Subcutaneous preadipocyte (primary cell): ENCODE measurements around the gene S100A13. TPM values are rescaled to one million over a fixed set of nuclear protein-coding genes. Genes with fewer than 3 reads are reported as not detected.

Source experiments
- total RNA-seq: library from RNA; depleted of rRNA; stranded (reverse); fragments of >200 nt; gene quantifications from 2 replicates; pipeline ENCODE4 v1.2.3, GENCODE V29; 2012

Gene S100A13
- total RNA-seq: 75.7 and 148 TPM in 2 replicates

DNA sequence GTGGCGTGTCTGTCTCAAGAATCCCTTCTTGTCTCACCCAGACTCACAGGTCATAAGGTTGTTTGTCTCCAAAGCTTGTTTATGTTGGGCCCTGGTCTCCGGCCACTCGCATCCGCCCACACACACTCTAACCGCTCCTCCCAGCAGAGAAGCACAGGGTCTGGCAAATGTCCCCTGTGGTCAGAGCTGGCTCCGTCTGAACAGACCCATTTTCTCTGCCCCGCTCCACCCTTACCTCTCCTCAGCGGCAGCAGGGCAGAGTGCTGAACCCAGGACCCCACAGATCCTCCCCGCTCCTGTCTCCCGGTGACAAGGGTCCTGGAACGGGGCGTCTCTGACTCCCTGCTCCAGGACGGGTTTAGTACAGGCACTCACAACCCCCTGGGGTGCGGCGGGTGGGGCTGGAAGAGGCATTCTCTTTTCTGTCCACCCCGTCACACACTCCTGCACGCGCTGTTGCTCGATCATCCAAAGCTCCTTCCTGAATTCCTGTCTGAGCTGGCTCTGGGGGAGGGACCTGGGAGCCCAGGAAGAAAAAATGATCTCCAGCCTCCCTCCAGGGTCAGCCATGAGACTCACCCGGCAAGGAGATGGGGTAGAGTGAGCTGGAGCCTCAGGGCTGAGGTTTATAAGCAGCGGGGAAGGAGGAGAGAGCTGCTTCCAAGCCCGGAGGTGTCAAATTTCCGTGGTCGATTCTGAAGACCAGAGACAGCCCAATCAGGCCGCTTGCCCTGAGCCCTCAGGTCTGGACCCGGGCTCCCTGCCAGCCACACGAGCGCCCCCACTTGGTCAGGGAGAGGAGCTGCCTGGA, at the start of gene S100A13:
Gene S100A13 (minus strand): TSS at position 602 of the 811 bp plus-strand sequence. CDS start 1,033 bp downstream, outside the sequence.

DNA sequence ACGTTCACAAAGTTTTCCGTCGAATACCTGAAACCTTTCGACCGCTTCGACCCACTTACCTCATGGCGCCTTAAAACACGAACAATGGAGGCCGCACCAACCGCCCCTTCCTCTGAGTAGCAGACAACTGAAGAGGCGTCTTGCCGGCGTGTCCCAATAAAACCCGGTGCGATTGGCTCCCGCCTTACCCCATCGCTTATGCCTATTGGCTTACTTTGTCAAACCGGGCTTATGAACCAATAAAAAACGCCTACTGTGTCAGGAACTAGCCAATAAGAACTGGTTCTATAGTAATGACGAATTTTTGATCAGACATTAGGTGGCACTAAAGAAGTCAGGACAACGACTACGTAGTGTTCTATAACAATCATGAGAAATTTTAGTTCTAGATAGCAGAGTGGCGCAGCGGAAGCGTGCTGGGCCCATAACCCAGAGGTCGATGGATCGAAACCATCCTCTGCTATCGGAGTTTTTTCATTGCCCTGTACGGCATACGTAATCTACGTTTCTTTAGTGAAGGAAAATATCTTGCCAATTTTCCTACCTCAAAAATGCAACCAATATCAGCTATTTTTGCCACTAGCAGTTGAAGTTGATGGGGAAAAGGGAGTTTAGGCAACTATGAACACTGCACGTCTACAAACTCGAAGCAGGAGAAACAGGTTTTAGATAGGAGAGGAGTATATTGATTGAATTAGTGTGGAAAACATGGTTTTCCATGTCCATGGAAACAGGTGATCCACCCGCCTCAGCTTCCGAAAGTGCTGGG, 43.7 kb upstream of the S100A13 start, which contains the start of gene ILF2:
Gene ILF2 (minus strand): TSS at position 135 of the 769 bp plus-strand sequence. CDS start 71 bp downstream, at position 64.

DNA sequence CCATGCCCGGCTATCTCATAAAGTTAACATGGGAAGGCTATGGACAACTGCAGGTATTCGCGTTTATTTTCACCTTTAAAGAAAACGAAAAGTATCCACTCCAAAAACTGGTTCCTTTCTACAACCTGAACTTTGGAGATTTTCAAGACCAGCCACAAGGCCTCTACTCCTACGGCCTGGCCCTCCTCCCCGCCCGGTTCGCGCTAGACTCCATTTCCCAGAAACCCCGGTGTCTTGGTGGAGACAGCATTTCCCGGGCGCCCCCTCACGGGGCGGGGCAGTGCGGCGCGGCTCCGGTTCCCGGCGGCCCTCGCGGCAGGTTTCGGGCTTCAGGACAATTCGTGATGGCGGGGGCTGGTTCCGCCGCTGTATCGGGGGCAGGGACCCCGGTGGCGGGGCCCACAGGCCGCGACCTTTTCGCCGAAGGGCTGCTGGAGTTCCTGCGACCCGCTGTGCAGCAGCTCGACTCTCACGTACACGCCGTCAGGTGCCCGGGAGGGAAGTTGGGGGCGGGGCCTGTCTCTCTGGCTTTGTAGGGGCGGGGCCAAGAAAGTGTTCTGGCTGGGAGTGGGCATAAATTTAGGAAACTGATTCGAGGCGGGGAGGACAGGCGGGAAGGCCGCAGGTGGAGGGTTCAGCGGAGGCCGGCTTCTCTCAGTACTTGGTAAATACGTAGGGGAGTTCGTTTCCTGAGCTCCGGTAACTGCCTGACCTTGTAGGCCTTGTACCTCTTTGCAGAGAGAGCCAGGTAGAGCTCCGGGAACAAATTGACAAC, 31.3 kb upstream of the S100A13 start, which contains the start of gene SNAPIN:
Gene SNAPIN (plus strand): TSS at position 304 of the 775 bp plus-strand sequence. CDS start 41 bp downstream, at position 345.

DNA sequence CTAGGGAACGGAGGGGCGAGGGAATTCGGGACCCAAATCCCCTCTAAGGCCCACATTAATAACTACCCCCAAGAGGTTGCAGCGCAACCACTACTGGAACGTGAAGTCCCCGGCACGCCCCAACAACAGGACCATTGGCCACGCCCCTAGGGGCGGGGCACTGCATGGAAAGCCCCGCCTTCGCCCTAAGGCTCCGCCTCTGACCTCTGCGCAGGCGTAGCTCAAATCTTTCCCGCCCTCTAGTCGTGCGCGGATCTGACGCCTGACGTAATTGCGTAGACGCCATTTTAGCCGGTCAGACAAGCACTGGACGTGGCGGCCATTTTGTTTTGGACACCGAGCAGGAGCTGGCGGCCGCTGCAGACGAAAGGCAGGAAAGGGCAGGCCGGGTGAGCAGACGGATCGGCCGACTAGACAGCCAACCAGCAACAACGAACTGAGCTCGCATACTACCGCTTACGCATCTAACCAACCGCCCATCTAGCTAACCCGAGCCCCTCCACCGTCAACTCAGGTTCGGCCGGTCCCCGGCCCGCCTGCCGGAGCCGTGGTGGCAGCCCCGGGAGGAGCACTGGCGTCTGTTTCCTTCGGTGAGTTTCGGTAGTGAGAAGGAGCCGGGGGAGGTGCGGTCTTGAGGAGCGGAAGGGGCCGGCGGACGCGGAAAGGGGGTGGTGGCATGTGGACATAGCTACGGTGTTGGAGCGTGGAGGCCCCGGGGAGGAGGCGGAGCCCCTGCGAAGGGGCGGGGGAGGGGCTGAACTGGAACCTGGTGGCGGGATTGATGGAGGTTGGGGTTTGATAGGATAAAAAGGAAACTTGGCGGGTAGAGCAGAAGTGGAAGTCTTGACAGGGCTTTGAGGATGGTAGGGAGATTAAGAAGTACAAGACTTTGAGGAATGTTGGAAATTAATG, 6.7 kb upstream of the S100A13 start, which contains the start of gene CHTOP:
Gene CHTOP (plus strand): TSS at position 313 of the 912 bp plus-strand sequence. CDS start 2,523 bp downstream, outside the sequence.

DNA sequence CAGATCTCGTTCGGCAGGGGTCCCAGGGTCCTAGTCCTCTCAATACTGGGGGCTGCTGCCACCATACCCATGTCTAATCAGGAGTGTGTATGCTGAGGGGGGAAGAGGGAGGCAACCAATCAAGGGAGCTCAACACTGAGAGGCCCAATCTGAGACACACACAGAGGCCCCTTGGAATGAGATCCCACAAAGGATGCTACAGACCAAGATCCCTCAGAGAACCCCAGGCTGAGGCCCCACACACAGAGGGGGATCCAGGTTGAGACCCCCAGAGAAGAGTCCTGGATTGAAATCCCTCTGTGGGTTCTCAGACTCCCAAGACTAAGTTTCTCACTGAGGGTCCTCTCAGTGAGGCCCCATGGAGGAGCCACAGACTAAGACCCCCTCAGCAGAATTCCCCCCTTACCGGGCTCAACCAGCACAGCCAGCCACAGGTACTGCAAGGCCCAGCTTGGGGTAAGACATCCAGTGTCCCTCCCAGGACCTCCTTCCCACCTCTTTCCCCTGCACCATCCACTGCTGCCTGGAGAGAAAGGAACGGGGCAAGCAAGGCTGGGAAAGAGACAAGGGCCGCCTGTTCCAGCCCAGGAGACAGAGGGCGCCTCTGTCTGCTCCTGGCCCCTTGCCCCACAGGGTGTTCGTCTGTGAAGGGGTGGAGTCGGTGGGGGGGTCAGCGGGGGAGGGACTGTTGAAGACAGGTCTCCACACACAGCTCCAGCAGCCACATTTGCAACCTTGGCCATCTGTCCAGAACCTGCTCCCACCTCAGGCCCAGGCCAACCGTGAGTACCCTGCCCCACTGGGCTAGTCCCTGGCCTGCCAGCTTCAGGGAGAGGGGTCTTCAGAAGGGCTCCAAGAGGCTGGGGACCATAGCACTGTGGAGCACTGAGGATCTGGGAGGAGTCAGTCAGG, 666 bp upstream of the S100A13 start, which contains the start of gene S100A1:
Gene S100A1 (plus strand): TSS at position 720 of the 912 bp plus-strand sequence. CDS start 2,088 bp downstream, outside the sequence.

DNA sequence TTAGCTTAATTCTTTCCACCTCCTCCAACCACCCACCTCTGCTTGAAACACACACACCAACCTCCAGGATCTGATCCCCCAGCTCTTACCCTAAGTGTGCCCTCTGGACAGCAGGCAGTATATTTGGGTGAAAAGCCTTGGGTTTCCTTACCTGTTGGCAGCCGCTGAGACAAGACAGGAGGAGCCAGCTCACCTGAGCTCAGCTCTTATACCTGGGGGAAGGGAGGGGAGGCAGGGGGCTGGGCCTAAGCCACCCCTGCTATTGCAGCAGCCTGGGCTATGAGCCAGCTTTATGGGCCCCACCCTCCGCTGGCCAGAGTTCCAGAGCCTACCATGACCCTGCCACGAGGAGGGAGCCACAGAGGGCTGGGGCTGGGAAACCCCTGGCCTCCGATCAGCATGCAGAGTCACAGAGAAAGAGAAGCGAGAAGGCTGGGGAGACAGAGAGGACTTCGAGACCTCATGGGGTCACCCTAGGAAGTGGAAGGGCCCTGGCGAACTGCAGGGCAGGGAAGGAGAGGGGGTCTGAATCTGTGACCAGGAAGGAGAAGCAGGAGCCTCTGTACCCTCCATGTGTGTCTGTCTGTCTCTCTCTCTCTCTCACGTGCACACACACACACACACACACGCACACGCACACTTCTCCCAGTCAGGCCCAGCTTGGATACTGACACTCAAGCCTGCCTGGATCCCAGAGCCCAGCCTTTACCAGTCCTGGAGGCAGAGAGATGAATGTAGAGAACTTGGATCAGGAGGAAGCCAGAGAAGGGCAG, 11.0 kb downstream of the S100A13 start, which contains the start of gene S100A14:
Gene S100A14 (minus strand): TSS at position 182 of the 773 bp plus-strand sequence. CDS start 467 bp downstream, outside the sequence.

DNA sequence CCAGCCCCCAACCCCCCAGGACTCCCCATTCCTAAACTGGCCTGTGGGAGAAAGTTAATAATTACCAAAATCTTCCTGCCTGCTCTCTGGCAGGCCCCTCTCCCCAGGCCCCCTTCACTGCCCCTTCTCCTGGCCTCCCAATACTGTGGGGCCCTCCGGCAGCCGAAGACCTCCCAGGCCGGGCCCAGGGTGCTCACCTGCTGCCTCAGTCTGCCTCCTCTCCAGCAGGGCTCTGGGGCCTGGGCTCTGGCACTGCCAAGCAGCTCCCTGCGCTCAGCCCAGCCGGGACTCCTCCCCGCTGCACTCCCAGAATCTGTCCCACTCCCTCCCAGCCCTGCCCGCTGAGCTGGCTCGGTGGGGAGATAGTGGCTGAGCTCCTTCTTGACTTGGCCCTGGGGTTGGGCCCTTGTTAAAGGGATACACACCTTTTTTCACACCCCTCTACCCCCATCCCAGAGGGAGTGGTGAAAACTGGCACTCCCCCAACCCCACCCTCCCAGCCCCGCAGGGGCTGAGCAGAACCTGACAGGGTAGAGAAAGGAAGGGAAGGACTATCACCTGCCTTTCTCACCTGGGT, 14.5 kb downstream of the S100A13 start, which contains the start of gene S100A16:
Gene S100A16 (minus strand): TSS at position 383 of the 577 bp plus-strand sequence. CDS start 4,986 bp downstream, outside the sequence.

Other genes starting within 250 kb of the S100A13 start
- gene S100A8, start 236.4 kb downstream of the S100A13 start, total RNA-seq: not detected in 2 replicates
- not detected in 2 replicates for gene S100A7A, start 211.0 kb downstream of the S100A13 start, total RNA-seq
- gene S100A7, start 166.9 kb downstream of the S100A13 start, total RNA-seq: not detected in 2 replicates
- gene S100A6, start 91.5 kb downstream of the S100A13 start, total RNA-seq: 1,114 and 1,653 TPM in 2 replicates
- gene S100A5, start 86.6 kb downstream of the S100A13 start, total RNA-seq: 0.37 and 0.39 TPM in 2 replicates
- 432 and 695 TPM in 2 replicates for gene S100A4, start 81.7 kb downstream of the S100A13 start, total RNA-seq
- 18.6 and 22.0 TPM in 2 replicates for gene S100A3, start 78.2 kb downstream of the S100A13 start, total RNA-seq
- 1.5 and 1.6 TPM in 2 replicates for gene S100A2, start 61.7 kb downstream of the S100A13 start, total RNA-seq
- 537 and 634 TPM in 2 replicates for gene S100A16, start 14.4 kb downstream of the S100A13 start, total RNA-seq
- gene S100A14, start 11.2 kb downstream of the S100A13 start, total RNA-seq: 0.39 and 0.73 TPM in 2 replicates
- gene S100A1, start 929 bp upstream of the S100A13 start, total RNA-seq: not detected in 2 replicates
- gene CHTOP, start 6.6 kb upstream of the S100A13 start, total RNA-seq: 33.1 and 46.3 TPM in 2 replicates
- gene SNAPIN, start 31.2 kb upstream of the S100A13 start, total RNA-seq: 45.6 and 50.6 TPM in 2 replicates
- gene ILF2, start 43.5 kb upstream of the S100A13 start, total RNA-seq: 162 and 184 TPM in 2 replicates
- gene NPR1, start 51.2 kb upstream of the S100A13 start, total RNA-seq: 6.2 and 6.3 TPM in 2 replicates
- gene INTS3, start 100.5 kb upstream of the S100A13 start, total RNA-seq: 40.4 and 53.8 TPM in 2 replicates
- 14.3 and 19.4 TPM in 2 replicates for gene SLC27A3, start 147.9 kb upstream of the S100A13 start, total RNA-seq